Osteocyte (in vitro differentiated cells): ENCODE measurements around the gene ASTE1. TPM values are rescaled to one million over a fixed set of nuclear protein-coding genes. Genes with fewer than 3 reads are reported as not detected.

Experiments used
- DNase-seq: peaks from one replicate; pipeline ENCODE4 v3.0.0; 2021; ENCODE audit warnings: mixed read lengths; ENCODE audit not compliant: unreplicated experiment; ENCODE audit errors: extremely low spot score
- H3K27ac Mint-ChIP-seq: one replicate; pipeline ENCODE4 v1.8.0; 2021; ENCODE audit warnings: mild to moderate bottlenecking, mixed read lengths; ENCODE audit not compliant: unreplicated experiment
- H3K27me3 Mint-ChIP-seq: one replicate; pipeline ENCODE4 v1.8.0; 2021; ENCODE audit warnings: mixed read lengths; ENCODE audit not compliant: unreplicated experiment
- H3K36me3 Mint-ChIP-seq: one replicate; pipeline ENCODE4 v1.8.0; 2021; ENCODE audit warnings: mixed read lengths; ENCODE audit not compliant: unreplicated experiment
- H3K4me1 Mint-ChIP-seq: one replicate; pipeline ENCODE4 v1.8.0; 2021; ENCODE audit warnings: mixed read lengths; ENCODE audit not compliant: unreplicated experiment
- H3K4me3 Mint-ChIP-seq: one replicate; pipeline ENCODE4 v1.8.0; 2021; ENCODE audit warnings: mild to moderate bottlenecking, moderate library complexity, mixed read lengths; ENCODE audit not compliant: unreplicated experiment
- H3K9me3 Mint-ChIP-seq: one replicate; pipeline ENCODE4 v1.8.0; 2021; ENCODE audit warnings: mixed read lengths; ENCODE audit not compliant: unreplicated experiment
- total RNA-seq: library from RNA; stranded (reverse); gene quantifications from 2 replicates; pipeline ENCODE4 v1.2.1, GENCODE V29; 2021
- TF ChIP-seq, protein P1 (sequence below): fragments of 200-600 bp; sonication (generic); IDR thresholded peaks from 2 replicates; pipeline ENCODE4 v1.5.0; 2021; ENCODE audit warnings: antibody characterized with exemption, mild to moderate bottlenecking, moderate library complexity

The ASTE1 gene
- total RNA-seq, 1 donor from 2014 or later, result 6.6 TPM

DNA sequence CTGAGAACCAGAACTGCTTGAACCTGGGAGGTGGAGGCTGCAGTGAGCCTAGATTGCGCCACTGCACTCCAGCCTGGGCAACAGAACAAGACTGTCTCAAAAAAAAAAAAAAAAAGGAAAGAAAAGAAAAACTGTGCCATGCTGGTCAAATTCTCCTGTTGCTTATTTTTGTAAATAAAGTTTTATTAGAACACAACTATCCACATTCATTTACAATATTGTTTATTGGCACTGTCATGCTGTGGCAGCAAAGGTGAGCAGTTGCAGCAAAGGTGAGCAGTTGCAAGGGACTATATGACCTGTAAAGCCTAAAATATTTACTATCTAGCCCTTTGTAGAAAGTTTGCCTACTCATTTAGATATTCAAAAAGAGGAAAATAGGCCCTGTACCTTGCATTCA is 18.3 kb downstream of the ASTE1 start:
- H3K4me3 Mint-ChIP-seq, result no peak overlapping the region
- H3K4me1 Mint-ChIP-seq, result no peaks in the 10 kb centered on the region
- no peak for DNase-seq
- no peaks in the 10 kb centered on the region for H3K9me3 Mint-ChIP-seq
- TF ChIP-seq, protein P1, sequence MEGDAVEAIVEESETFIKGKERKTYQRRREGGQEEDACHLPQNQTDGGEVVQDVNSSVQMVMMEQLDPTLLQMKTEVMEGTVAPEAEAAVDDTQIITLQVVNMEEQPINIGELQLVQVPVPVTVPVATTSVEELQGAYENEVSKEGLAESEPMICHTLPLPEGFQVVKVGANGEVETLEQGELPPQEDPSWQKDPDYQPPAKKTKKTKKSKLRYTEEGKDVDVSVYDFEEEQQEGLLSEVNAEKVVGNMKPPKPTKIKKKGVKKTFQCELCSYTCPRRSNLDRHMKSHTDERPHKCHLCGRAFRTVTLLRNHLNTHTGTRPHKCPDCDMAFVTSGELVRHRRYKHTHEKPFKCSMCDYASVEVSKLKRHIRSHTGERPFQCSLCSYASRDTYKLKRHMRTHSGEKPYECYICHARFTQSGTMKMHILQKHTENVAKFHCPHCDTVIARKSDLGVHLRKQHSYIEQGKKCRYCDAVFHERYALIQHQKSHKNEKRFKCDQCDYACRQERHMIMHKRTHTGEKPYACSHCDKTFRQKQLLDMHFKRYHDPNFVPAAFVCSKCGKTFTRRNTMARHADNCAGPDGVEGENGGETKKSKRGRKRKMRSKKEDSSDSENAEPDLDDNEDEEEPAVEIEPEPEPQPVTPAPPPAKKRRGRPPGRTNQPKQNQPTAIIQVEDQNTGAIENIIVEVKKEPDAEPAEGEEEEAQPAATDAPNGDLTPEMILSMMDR, result no peak
- H3K27me3 Mint-ChIP-seq, result no peaks in the 10 kb centered on the region
- no peak overlapping the region for H3K27ac Mint-ChIP-seq
- peaks cover 42% of the 10 kb centered on the region for H3K36me3 Mint-ChIP-seq

DNA sequence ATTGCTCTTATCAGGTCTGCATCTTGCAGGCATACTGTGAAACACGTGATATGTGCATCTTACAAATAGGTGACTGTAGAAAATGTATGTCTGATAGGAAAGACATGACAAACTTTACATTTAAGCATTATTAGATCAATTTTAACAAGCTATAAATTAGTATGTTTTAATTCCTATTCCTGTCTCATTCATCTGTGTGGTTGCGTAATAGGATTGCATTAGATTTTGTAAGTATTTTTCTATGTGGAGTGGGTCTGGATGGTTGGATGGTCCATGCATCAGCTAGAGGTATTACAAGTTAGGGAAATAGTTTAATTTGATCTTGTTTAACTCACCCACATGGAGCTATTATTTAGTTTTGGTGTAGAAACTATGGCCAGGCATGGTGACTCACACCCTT is 18.8 kb downstream of the ASTE1 start:
- Mint-ChIP-seq H3K27me3 (no peaks in the 10 kb centered on the region), H3K27ac (no peak overlapping the region), H3K36me3 (peaks cover 37% of the 10 kb centered on the region), H3K4me3 (no peak overlapping the region), H3K4me1 (no peaks in the 10 kb centered on the region), H3K9me3 (no peaks in the 10 kb centered on the region)
- TF ChIP-seq, protein P1, result no peak
- no peak for DNase-seq

DNA sequence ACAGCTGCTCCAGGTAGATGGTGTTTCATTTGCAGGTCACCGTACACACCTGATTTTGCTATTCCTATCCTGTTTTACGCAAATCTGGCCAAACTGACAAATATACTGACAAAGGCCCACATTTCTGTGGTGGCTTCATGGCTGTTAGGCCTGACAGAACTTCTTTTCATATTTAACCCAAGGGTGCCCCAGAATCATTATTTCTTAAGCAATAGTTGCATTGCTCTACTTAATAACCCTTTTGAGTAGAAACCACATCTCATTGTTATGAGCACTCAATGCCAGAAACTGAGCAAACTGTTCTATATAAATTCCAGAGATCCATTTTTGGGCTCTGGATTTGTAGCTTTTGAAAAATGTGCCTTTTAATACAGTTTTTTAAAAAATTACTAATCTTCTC is 19.4 kb downstream of the ASTE1 start:
- TF ChIP-seq, protein P1, result no peak
- no peak overlapping the region for H3K4me3 Mint-ChIP-seq
- no peak for DNase-seq
- H3K9me3 Mint-ChIP-seq, result no peaks in the 10 kb centered on the region
- H3K27ac Mint-ChIP-seq, result no peak overlapping the region
- H3K27me3 Mint-ChIP-seq, result no peaks in the 10 kb centered on the region
- H3K36me3 Mint-ChIP-seq, result peaks cover 36% of the 10 kb centered on the region
- H3K4me1 Mint-ChIP-seq, result no peaks in the 10 kb centered on the region

DNA sequence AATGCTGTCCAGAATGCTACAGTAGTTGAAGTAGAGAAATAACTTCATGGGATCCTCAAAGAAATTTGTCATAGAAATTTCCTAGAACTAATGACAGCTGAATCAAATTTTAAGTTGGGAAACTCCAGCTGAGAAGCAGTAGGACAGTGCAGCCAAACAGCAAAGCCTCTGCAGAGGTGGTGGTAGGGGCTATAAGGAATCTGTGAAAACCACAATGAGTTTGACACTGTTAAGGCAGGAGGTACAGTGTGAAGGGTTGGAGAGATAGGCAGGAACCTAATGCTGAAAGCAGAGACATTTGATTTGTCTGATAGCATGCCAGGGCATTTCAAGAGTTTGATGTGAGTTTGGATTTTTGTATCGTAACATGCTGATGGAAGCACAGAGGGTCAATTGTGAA is 22.0 kb downstream of the ASTE1 start:
- no peak overlapping the region for H3K27ac Mint-ChIP-seq

DNA sequence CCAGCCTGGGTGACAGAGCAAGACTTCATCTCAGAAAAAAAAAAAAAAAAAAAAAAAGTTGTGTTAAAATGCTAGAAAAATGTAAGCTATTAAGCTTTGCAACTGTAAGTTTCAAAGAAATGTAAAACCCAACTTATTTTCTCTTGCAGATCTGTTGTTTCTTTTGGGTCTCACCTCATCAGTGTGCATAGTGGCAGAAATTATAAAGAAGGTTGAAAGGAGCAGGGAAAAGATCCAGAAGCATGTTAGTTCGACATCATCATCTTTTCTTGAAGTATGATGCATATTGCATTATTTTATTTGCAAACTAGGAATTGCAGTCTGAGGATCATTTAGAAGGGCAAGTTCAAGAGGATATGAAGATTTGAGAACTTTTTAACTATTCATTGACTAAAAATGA is 25.6 kb downstream of the ASTE1 start:
- TF ChIP-seq, protein P1, result no peak
- Mint-ChIP-seq H3K4me1 (peaks cover 2% of the 10 kb centered on the region), H3K36me3 (peaks cover 35% of the 10 kb centered on the region), H3K27ac (no peak overlapping the region), H3K9me3 (no peaks in the 10 kb centered on the region), H3K27me3 (no peaks in the 10 kb centered on the region), H3K4me3 (no peak overlapping the region)
- DNase-seq, result no peak

More for the DNA sequence above, 22.0 kb downstream of the ASTE1 start:
- no peaks in the 10 kb centered on the region for H3K9me3 Mint-ChIP-seq
- DNase-seq, result no peak
- H3K36me3 Mint-ChIP-seq, result peaks cover 32% of the 10 kb centered on the region
- H3K4me3 Mint-ChIP-seq, result no peak overlapping the region
- no peaks in the 10 kb centered on the region for H3K27me3 Mint-ChIP-seq
- TF ChIP-seq, protein P1, result no peak
- H3K4me1 Mint-ChIP-seq, result peaks cover 2% of the 10 kb centered on the region
